VCaP (cell line): ENCODE data around the gene ZSCAN12.

Source experiments
- H3K27ac ChIP-seq: fragments of 450-650 bp; 2 replicates; pipeline ENCODE4 v1.5.1; 2017
- TF ChIP-seq, protein P1 (sequence below): fragments of 450-650 bp; conservative IDR thresholded peaks from 2 replicates; pipeline ENCODE4 v1.5.1; 2017; ENCODE audit warnings: mild to moderate bottlenecking, moderate library complexity

Gene ZSCAN12

DNA sequence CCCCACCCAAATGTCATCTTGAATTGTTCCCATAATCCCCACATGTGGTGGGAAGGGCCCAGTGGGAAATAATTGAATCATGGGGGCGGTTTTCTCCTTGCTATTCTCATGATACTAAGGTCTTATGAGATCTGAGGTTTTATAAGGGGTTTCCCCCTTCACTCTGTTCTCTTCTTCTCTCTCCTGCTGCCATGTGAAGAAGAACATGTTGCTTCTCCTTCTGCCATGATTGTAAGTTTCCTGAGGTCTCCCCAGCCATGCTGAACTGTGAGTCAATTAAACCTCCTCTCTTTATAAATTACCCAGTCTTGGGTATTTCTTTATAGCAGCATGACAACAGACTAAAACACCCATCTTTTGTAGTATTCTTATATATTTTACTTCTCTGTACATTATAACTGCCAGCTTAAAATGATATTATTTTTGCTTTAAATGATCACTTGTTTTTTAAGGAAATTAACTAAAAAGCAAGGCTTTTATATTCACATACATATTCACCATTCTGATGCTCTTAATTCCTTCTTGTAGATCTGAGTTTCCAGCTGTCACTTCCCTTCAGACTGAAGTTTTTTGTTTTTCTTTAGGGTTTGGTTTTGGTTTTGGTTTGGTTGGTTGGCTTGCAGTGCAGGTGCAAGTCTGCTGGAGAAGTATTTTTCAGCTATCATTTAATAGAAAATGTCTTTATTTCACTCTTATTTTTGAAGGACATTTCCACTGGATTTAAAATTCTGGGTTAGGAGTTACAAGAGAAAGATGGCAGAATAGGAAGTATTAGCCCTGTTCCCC, 59.0 kb downstream of the ZSCAN12 start:
- TF ChIP-seq, protein P1, sequence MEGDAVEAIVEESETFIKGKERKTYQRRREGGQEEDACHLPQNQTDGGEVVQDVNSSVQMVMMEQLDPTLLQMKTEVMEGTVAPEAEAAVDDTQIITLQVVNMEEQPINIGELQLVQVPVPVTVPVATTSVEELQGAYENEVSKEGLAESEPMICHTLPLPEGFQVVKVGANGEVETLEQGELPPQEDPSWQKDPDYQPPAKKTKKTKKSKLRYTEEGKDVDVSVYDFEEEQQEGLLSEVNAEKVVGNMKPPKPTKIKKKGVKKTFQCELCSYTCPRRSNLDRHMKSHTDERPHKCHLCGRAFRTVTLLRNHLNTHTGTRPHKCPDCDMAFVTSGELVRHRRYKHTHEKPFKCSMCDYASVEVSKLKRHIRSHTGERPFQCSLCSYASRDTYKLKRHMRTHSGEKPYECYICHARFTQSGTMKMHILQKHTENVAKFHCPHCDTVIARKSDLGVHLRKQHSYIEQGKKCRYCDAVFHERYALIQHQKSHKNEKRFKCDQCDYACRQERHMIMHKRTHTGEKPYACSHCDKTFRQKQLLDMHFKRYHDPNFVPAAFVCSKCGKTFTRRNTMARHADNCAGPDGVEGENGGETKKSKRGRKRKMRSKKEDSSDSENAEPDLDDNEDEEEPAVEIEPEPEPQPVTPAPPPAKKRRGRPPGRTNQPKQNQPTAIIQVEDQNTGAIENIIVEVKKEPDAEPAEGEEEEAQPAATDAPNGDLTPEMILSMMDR = no peak
- H3K27ac ChIP-seq = no peak overlapping the region

DNA sequence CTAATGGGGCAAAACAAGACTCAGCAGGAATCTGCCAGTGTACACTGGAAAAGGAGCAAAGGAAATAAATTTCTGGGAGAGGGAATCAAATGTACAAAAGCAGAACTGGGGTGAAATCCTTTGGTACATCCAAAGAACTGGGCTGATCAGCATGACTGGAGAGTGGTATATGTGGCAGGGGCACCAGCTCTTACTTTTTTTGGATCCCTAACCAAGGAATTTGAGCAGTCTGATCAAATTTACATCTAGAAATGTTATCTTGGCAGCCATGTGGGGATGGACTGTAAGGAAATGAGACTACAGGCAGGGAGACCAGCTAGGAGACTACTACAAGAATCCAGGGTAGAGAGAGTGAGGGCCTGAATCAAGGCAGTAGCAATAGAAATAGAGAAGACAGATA, 62.4 kb downstream of the ZSCAN12 start:
- TF ChIP-seq, protein P1 = no peak
- H3K27ac ChIP-seq = peak overlapping the region; percentile 92

DNA sequence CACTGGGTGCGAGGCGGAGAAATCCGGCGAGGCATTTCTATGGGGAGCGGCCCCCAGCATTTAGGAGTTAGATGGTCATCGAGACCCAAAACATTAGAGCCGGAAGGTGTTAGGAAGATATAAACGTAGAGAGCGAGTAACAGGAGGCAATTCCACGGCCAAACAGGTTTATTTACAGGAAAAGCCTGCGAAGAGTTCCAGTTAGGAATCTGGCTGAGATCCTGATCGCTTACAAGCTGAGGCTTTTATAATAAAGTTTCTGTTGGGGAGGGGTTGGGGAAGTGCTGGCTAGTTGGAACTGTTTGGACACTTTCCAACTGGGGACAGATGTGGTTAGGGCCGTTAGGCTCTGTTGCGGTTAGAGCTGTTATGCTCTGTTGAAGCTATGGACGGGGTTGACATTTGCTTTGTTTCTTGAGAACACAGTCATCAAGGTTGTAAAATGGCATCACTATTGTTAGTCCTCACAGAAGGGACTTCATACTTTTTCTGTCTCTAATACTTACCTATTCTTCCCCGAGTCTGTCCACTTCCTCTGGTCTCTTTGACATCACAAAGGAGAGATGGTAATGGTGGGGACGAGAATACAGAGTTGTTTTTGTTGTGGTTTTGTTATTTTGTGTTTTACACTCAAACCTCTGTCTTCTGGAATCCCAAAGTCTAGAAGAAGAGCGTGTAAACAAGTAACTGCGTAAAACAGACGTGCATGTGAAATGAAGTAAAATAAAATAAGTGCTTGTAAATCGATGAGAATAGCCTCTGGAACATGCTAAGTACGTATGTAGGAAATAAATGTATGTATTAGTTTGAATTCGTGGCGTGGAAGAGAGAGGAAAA, 63.0 kb downstream of the ZSCAN12 start:
- TF ChIP-seq, protein P1 = no peak
- H3K27ac ChIP-seq = peak overlapping the region; percentile 92

DNA sequence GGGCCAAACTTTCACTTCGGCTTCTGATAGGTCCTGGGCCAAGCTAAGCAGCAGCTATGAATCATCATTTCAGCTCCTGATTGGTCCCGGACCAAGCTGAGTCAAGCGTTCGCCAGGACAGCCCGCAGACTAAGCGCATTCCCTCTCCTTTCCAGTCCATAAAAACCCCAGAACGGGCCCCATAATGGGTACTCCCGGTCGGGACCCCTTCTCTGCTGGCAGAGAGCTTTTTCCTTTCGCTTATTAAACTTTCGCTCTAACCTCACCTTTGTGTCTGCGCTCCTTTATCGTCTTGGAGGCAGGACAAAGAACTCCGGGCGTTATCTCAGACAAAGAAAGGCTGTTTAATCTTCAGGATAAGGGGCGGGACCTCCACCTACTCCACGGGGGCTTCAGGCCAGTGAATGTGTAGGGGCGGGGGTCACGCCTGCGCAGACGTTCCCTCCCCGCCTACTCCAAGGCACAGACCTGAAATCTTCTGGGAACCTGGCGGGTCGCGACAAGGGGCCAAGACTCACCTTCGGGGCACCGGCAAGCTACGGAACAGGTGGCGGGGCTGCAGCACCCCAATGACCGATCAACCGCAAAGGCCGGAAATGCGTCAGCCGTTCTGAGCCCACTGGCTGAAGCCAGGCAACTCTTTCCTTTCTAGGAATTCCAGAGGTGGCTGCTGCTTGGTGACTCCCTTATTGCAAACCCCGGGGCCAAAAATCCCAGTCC, 63.8 kb downstream of the ZSCAN12 start, which contains the start of gene ZSCAN31:
ZSCAN31 (minus strand) TSS at position 585 of the 720 bp plus-strand sequence. CDS start 6,465 bp downstream, outside the sequence.
- peak within 1 kb of the TSS; percentile 92 for H3K27ac ChIP-seq
- TF ChIP-seq, protein P1 = no peak

DNA sequence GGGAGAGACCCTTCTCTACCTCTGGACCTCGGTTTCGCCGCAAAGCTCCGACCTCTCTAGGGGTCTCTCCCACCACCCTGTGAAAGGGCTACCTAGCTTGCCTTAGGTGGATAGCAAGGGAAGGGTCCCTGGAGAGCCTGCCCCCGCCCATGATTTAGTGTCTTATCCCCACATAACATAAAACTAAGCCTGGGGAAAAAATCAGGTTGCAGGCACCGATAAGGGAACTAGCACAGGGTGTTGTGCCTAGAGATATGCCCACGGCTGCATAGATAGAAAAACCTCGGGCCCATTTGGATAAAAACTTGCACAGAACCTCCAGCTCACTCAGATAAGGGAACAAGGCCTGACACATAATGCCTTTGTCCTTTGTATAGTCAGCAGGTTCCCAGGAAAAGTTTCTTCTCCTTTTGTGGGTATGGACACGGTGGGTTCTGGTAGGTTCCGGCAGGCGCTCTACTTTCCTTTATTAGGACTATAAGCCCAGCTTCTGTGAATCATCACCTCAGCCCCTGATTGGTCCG, 64.4 kb downstream of the ZSCAN12 start:
- TF ChIP-seq, protein P1 = no peak
- H3K27ac ChIP-seq = peak overlapping the region; percentile 92

DNA sequence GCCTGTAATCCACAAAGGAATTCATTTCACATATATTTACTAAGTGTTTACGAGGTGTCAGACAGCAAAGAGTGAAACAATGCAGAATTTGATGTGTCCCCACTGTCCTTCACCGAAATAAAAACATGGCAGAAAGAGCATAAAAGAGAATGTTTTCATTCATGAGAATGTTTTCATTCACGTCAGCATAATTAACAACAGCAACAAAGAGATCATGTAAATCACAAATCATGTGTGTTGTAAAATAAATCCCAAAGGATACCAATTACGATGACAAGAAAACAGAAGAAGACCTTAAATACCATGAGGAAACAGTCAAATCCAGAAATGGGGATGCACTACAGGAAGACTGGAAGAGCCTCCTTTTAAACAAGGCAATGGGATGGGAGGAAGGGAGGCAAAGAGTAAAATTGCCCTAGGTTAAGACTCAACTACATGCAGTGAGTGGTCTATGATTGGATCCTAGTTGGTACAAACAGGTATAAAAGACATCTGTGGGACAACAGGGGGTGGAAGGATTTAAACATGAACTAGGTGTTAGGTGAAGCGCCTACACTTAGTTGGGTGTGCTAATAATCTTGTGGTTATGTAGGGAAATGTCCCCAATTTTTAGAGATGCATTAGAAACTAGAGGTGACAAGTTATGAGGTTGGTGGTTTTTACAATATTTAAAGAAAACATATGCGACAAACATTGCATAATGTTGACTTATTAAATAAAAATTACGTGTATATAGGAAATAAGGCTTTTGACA, 65.1 kb downstream of the ZSCAN12 start:
- TF ChIP-seq, protein P1 = no peak
- peak overlapping the region; percentile 92 for H3K27ac ChIP-seq
